ENCODE data around the gene GLDC.
"Not testable (repeated sequence)": the region's sequence is repeated elsewhere in the genome, so short reads cannot be mapped to it uniquely, and the experiment has no call there.

The GLDC gene

GRCh38 chr9:6633378-6633777, 12.2 kb downstream of the GLDC start:
- no peak for DNase-seq (ENCODE audit: extremely low read depth, low read depth)
- no peak for TF ChIP-seq CTCF (IDR thresholded peaks at IDR 0.05; ENCODE audit: low read depth, low read length)

GRCh38 chr9:6632516-6633183, 12.9 kb downstream of the GLDC start:
- no peak for DNase-seq (ENCODE audit: extremely low read depth, low read depth)
- no peak for TF ChIP-seq CTCF (IDR thresholded peaks at IDR 0.05; ENCODE audit: low read depth, low read length)

- TF ChIP-seq CTCF (IDR thresholded peaks at IDR 0.05; ENCODE audit: low read depth, low read length) = no peak
Observed at GRCh38 chr9:6631207-6631512, 14.4 kb downstream of the GLDC start.

GRCh38 chr9:6630502-6631206, 14.9 kb downstream of the GLDC start:
- TF ChIP-seq CTCF (IDR thresholded peaks at IDR 0.05; ENCODE audit: low read depth, low read length) = no peak
- DNase-seq (ENCODE audit: extremely low read depth, low read depth) = no peak

More at GRCh38 chr9:6631207-6631512, 14.4 kb downstream of the GLDC start:
- no peak for DNase-seq (ENCODE audit: extremely low read depth, low read depth)

- DNase-seq (ENCODE audit: extremely low read depth, low read depth) = no peak
- TF ChIP-seq CTCF (IDR thresholded peaks at IDR 0.05; ENCODE audit: low read depth, low read length) = no peak
Observed at GRCh38 chr9:6628704-6629103, 16.8 kb downstream of the GLDC start.

- TF ChIP-seq CTCF (IDR thresholded peaks at IDR 0.05; ENCODE audit: low read depth, low read length) = no peak
- no peak for DNase-seq (ENCODE audit: extremely low read depth, low read depth)
Observed at GRCh38 chr9:6625363-6625762, 20.2 kb downstream of the GLDC start.

- not testable (repeated sequence) for DNase-seq (ENCODE audit: extremely low read depth, low read depth)
Observed at GRCh38 chr9:6622784-6623183, 22.7 kb downstream of the GLDC start.

GRCh38 chr9:6620796-6621195, 24.7 kb downstream of the GLDC start:
- TF ChIP-seq CTCF (IDR thresholded peaks at IDR 0.05; ENCODE audit: low read depth, low read length) = no peak

More at GRCh38 chr9:6620796-6621195, 24.7 kb downstream of the GLDC start:
- DNase-seq (ENCODE audit: extremely low read depth, low read depth) = no peak

Data from AG09319 (cell line).